Prostate gland (tissue), 2 donors: Measurements from ENCODE around the gene SYNE1. TPM values are rescaled to one million over a fixed set of nuclear protein-coding genes. Genes with fewer than 3 reads are reported as not detected.
"Not testable (repeated sequence)": the region's sequence is repeated elsewhere in the genome, so short reads cannot be mapped to it uniquely, and the experiment has no call there.

Experiments
- DNase-seq: peaks from one replicate; pipeline ENCODE4 v3.0.0-alpha.2; 2019; ENCODE audit warnings: low spot score
- H3K27ac ChIP-seq, 2 donors: fragments of 200-600 bp; sonication (generic); 2 replicates each; pipeline ENCODE4 v1.5.1; 2017 to 2019
- H3K27me3 ChIP-seq: fragments of 200-600 bp; sonication (generic); replicated peaks from 2 replicates; pipeline ENCODE4 v1.5.1; 2019; ENCODE audit not compliant: insufficient read depth
- H3K36me3 ChIP-seq, 2 donors: fragments of 200-600 bp; sonication (generic); 1 replicate in 1 of 2; 2 replicates in 1 of 2; pipeline versions ENCODE4 v1.5.1 to v1.8.1; 2017 to 2019
- H3K4me1 ChIP-seq: fragments of 200-600 bp; sonication (generic); replicated peaks from 2 replicates; pipeline ENCODE4 v1.5.1; 2019
- H3K4me3 ChIP-seq, 2 donors: fragments of 200-600 bp; sonication (generic); 2 replicates each; pipeline ENCODE4 v1.5.1; 2017 to 2019
- H3K9me3 ChIP-seq: fragments of 200-600 bp; sonication (generic); 2 replicates; pipeline ENCODE4 v1.5.1; 2017
- CTCF ChIP-seq, 4 experiments: fragments of 200-600 bp in 2 of 4; fragments of 450-650 bp in 2 of 4; sonication (generic) in 2 of 4; IDR thresholded peaks; 1 replicate in 3 of 4; 2 replicates in 1 of 4; pipeline ENCODE4 v1.5.1; 2016 to 2019; ENCODE audit warnings: antibody characterized with exemption in 4 of 4, mild to moderate bottlenecking in 2 of 4, moderate library complexity in 2 of 4
- POLR2A ChIP-seq: fragments of 450-650 bp; IDR thresholded peaks from one replicate; pipeline ENCODE4 v1.6.1; 2016; ENCODE audit warnings: antibody characterized with exemption, mild to moderate bottlenecking
- POLR2AphosphoS5 ChIP-seq: sonication (generic); formaldehyde crosslinking; IDR thresholded peaks from one replicate; pipeline ENCODE4 v1.6.1; 2017; ENCODE audit warnings: antibody characterized with exemption
- WGBS: methylation state at CpG from one replicate; pipeline ENCODE4 v1.1.5; 2018; 5-methylcytosine and 5-hydroxymethylcytosine counted together
- intact Hi-C: fragments of 100-400 bp; cut with DNase I; formaldehyde crosslinking; loops from one replicate; pipeline ENCODE4 v1.14.2; 2022
- total RNA-seq, 2 donors: library from RNA; depleted of rRNA; stranded (reverse); fragments of >200 nt; gene quantifications; one replicate each; pipeline ENCODE4 v1.1.0, GENCODE V29; 2016

The SYNE1 gene
- total RNA-seq, 2 donors from 2014 or later = 36.5 to 154 TPM

GRCh38 chr6:152571089-152571488 lies 66.1 kb downstream of the SYNE1 start:
- TF ChIP-seq POLR2AphosphoS5 (no peak), CTCF (IDR thresholded peaks at IDR 0.05) (no peak), POLR2A (no peak)
- WGBS = 68% methylated on average over 1 of the region's 1 CpG

DNA sequence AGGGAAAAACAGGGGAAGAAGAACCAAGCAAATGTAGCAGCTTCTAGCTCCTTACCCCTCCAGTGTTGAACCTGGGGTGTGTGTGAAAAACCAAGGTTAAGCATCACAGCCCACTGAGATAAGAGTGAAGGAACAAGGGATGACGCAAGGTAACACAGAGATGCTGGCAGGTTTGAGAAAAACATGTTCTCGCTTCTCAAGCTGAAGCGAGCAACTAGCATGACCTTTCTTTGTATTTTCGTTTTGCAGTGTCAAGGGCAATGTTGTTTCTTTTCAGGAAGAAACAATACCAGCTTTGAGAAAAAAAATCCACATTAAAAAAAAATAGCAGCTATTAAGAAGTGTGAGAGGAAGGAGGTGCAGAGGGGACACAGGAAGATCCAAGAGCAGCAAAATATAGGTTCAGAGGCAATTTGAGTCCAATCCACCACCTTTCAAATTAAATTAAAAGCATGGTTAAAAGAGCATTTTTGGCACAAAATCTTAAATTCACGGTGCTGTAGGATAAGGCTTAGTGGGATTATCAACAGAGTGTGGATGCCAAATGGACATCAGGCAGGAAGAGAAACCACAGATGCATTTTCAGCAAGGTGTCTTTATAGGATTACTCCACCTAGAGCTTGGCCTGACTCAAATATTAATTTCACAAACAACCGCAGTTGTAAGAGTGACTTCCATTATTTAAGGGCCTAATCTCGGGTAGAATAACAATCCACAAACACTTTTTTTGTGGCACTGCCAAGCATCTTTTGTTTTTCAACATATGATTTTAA lies 70.9 kb downstream of the SYNE1 start:
- TF ChIP-seq CTCF (IDR thresholded peaks at IDR 0.05) (no peak), POLR2A (no peak), POLR2AphosphoS5 (no peak)
- H3K27ac ChIP-seq = no peak overlapping the region
- H3K9me3 ChIP-seq = no peaks in the 10 kb centered on the region
- no peak for DNase-seq
- WGBS = 51% methylated on average over 7 of the region's 7 CpGs
- no peak overlapping the region for H3K4me3 ChIP-seq
- intact Hi-C loops = no loop called here
- H3K4me1 ChIP-seq = no peaks in the 10 kb centered on the region
- no peaks in the 10 kb centered on the region for H3K36me3 ChIP-seq
- no peaks in the 10 kb centered on the region for H3K27me3 ChIP-seq

More at GRCh38 chr6:152571089-152571488, 66.1 kb downstream of the SYNE1 start:
- no peaks in the 10 kb centered on the region for H3K9me3 ChIP-seq
- no peaks in the 10 kb centered on the region for H3K36me3 ChIP-seq
- intact Hi-C loops = no loop called here
- DNase-seq = no peak
- no peaks in the 10 kb centered on the region for H3K4me1 ChIP-seq
- no peaks in the 10 kb centered on the region for H3K27me3 ChIP-seq
- H3K4me3 ChIP-seq = no peak overlapping the region
- no peak overlapping the region for H3K27ac ChIP-seq

DNA sequence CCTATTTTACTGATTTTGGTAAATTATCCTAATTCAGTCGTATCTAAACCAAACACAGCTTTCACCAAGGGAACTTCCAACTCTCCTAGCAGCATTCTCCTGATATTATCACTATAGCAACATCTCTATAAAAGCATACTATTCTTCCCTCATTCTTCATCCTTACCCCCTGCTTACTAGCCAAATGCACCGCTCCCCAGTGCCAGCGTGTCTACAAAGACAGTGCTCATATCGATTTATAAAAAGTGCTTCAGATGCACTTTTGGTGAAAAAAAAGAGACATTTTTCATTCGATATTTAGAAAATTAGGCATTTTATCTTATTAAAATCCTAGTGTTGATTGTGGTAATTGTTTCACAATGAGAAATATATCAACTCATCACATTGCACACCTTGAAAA lies 74.0 kb downstream of the SYNE1 start:
- H3K9me3 ChIP-seq = no peaks in the 10 kb centered on the region
- intact Hi-C loops = no loop called here
- WGBS = 82% methylated on average over 5 of the region's 5 CpGs
- no peak for DNase-seq
- H3K27me3 ChIP-seq = no peaks in the 10 kb centered on the region
- no peaks in the 10 kb centered on the region for H3K4me1 ChIP-seq
- no peak for TF ChIP-seq POLR2AphosphoS5
- no peak for TF ChIP-seq POLR2A
- TF ChIP-seq CTCF (IDR thresholded peaks at IDR 0.05) = no peak
- H3K36me3 ChIP-seq = no peaks in the 10 kb centered on the region
- no peak overlapping the region for H3K4me3 ChIP-seq
- no peak overlapping the region for H3K27ac ChIP-seq

GRCh38 chr6:152558798-152559197 lies 78.4 kb downstream of the SYNE1 start:
- WGBS = 89% methylated on average over 1 of the region's 1 CpG
- not testable (repeated sequence) for H3K4me1 ChIP-seq, H3K27me3 ChIP-seq, DNase-seq, H3K36me3 ChIP-seq, H3K4me3 ChIP-seq, H3K9me3 ChIP-seq, H3K27ac ChIP-seq
- intact Hi-C loops = loop anchor here (10.0 kb wide), 1 partner anchor 116 kb away; no protein-coding TSS in a partner anchor

- DNase-seq = no peak
- no peaks in the 10 kb centered on the region for H3K27me3 ChIP-seq
- H3K9me3 ChIP-seq = no peaks in the 10 kb centered on the region
- intact Hi-C loops = loop anchor here (10.0 kb wide), 1 partner anchor 117 kb away; no protein-coding TSS in a partner anchor
- H3K4me1 ChIP-seq = no peaks in the 10 kb centered on the region
- 100% methylated on average over 1 of the region's 1 CpG for WGBS
- H3K4me3 ChIP-seq = no peak overlapping the region
- no peak overlapping the region for H3K27ac ChIP-seq
- no peaks in the 10 kb centered on the region for H3K36me3 ChIP-seq
- TF ChIP-seq POLR2AphosphoS5 (no peak), POLR2A (no peak), CTCF (IDR thresholded peaks at IDR 0.05) (no peak)
Observed at GRCh38 chr6:152557502-152557901, 79.7 kb downstream of the SYNE1 start.
